GM23338 (cell line): ENCODE results near the gene CPTP.

ENCODE experiments used
- CREB1 ChIP-seq: fragments of 250-450 bp; sonication (Bioruptor Pico); IDR thresholded peaks from 2 replicates; pipeline ENCODE4 v1.5.0; 2020; ENCODE audit warnings: low read depth, mild to moderate bottlenecking, moderate library complexity
- CTCF ChIP-seq, 2 experiments: fragments of 200-600 bp in 1 of 2; sonication (generic) in 1 of 2; conservative IDR thresholded peaks; 2 replicates each; pipeline versions ENCODE4 v1.5.1 to v1.6.1; 2016 to 2017; ENCODE audit warnings: antibody characterized with exemption in 2 of 2, low read depth in 2 of 2, mild to moderate bottlenecking in 2 of 2, moderate library complexity in 1 of 2
- POLR2AphosphoS5 ChIP-seq: IDR thresholded peaks from 2 replicates; pipeline ENCODE4 v1.6.1; 2016; ENCODE audit warnings: antibody characterized with exemption, low read depth

- TF ChIP-seq CREB1 (CRISPR knock-in tag) (no peak), CTCF (conservative IDR thresholded peaks at IDR 0.05; ENCODE audit: low read depth in 2 of 2) (no peak), POLR2AphosphoS5 (no peak)
These were observed 10.4 kb upstream of the CPTP start for GRCh38 chr1:1314237-1314586.
